ENCODE data around the gene HPS1.

The HPS1 gene

GRCh38 chr10:98411768-98412167 is 35.0 kb downstream of the HPS1 start:
- no peak overlapping the region for H3K27ac ChIP-seq (ENCODE audit: insufficient read depth in 1 of 2, low read depth in 1 of 2, low read length in 2 of 2, poor library complexity in 1 of 2, severe bottlenecking in 2 of 2)
- H3K36me3 ChIP-seq (ENCODE audit: control insufficient read depth in 4 of 4, insufficient read depth in 4 of 4, low read length in 3 of 4): peaks cover 0 to 5% (median 2%) of the 10 kb centered on the region in 4 experiments
- ChIA-PET CTCF (interaction anchor here (0.5 to 1.1 kb wide), 2 partner anchors 10 to 13 kb away, joined by 3 read pairs; no protein-coding TSS in a partner anchor), POLR2A (interaction anchor here (0.7 kb wide), 1 partner anchor 14 kb away, joined by 3 read pairs; no protein-coding TSS in a partner anchor)
- peaks cover 0 to 12% (median 11%) of the 10 kb centered on the region in 4 experiments for H3K4me1 ChIP-seq (ENCODE audit: control extremely low read depth in 1 of 4, control insufficient read depth in 4 of 4, insufficient read depth in 4 of 4, low read length in 3 of 4)
- H3K9me3 ChIP-seq (ENCODE audit: control extremely low read depth in 1 of 5, control insufficient read depth in 4 of 5, insufficient read depth in 2 of 5, low read depth in 1 of 5, low read length in 4 of 5): no peaks in the 10 kb centered on the region
- WGBS (ENCODE audit: insufficient coverage): 100% methylated on average over 1 of the region's 1 CpG
- no peaks in the 10 kb centered on the region for H3K27me3 ChIP-seq (replicated peaks in 2 of 5; ENCODE audit: control insufficient read depth in 4 of 5, insufficient read depth in 5 of 5, low read length in 4 of 5)
- no peak overlapping the region for H3K4me3 ChIP-seq (ENCODE audit: control insufficient read depth in 1 of 7, extremely low read depth in 1 of 7, insufficient read depth in 4 of 7, low read depth in 2 of 7, low read length in 6 of 7)
- DNase-seq: no peak

GRCh38 chr10:98411166-98411565 is 35.6 kb downstream of the HPS1 start:
- Histone ChIP-seq H3K27me3 (replicated peaks in 2 of 5; ENCODE audit: control insufficient read depth in 4 of 5, insufficient read depth in 5 of 5, low read length in 4 of 5) (no peaks in the 10 kb centered on the region), H3K36me3 (ENCODE audit: control insufficient read depth in 4 of 4, insufficient read depth in 4 of 4, low read length in 3 of 4) (no peaks in the 10 kb centered on the region), H3K9me3 (ENCODE audit: control extremely low read depth in 1 of 5, control insufficient read depth in 4 of 5, insufficient read depth in 2 of 5, low read depth in 1 of 5, low read length in 4 of 5) (no peaks in the 10 kb centered on the region), H3K27ac (ENCODE audit: insufficient read depth in 1 of 2, low read depth in 1 of 2, low read length in 2 of 2, poor library complexity in 1 of 2, severe bottlenecking in 2 of 2) (no peak overlapping the region), H3K4me3 (ENCODE audit: control insufficient read depth in 1 of 7, extremely low read depth in 1 of 7, insufficient read depth in 4 of 7, low read depth in 2 of 7, low read length in 6 of 7) (no peak overlapping the region), H3K4me1 (ENCODE audit: control extremely low read depth in 1 of 4, control insufficient read depth in 4 of 4, insufficient read depth in 4 of 4, low read length in 3 of 4) (peaks cover 0 to 12% (median 11%) of the 10 kb centered on the region in 4 experiments)
- no peak for DNase-seq
- POLR2A ChIA-PET: interaction anchor here (0.7 kb wide), 1 partner anchor 14 kb away, joined by 3 read pairs; no protein-coding TSS in a partner anchor
- CTCF ChIA-PET: interaction anchor here (1.1 kb wide), 1 partner anchor 14 kb away, joined by 3 read pairs; no protein-coding TSS in a partner anchor
- 99% methylated on average over 11 of the region's 11 CpGs for WGBS (ENCODE audit: insufficient coverage)

- DNase-seq: no peak
- Histone ChIP-seq H3K27me3 (replicated peaks in 2 of 5; ENCODE audit: control insufficient read depth in 4 of 5, insufficient read depth in 5 of 5, low read length in 4 of 5) (no peaks in the 10 kb centered on the region), H3K9me3 (ENCODE audit: control extremely low read depth in 1 of 5, control insufficient read depth in 4 of 5, insufficient read depth in 2 of 5, low read depth in 1 of 5, low read length in 4 of 5) (no peaks in the 10 kb centered on the region), H3K4me1 (ENCODE audit: control extremely low read depth in 1 of 4, control insufficient read depth in 4 of 4, insufficient read depth in 4 of 4, low read length in 3 of 4) (peaks cover 0 to 12% (median 11%) of the 10 kb centered on the region in 4 experiments), H3K27ac (ENCODE audit: insufficient read depth in 1 of 2, low read depth in 1 of 2, low read length in 2 of 2, poor library complexity in 1 of 2, severe bottlenecking in 2 of 2) (no peak overlapping the region), H3K36me3 (ENCODE audit: control insufficient read depth in 4 of 4, insufficient read depth in 4 of 4, low read length in 3 of 4) (no peaks in the 10 kb centered on the region), H3K4me3 (ENCODE audit: control insufficient read depth in 1 of 7, extremely low read depth in 1 of 7, insufficient read depth in 4 of 7, low read depth in 2 of 7, low read length in 6 of 7) (no peak overlapping the region)
- POLR2A ChIA-PET: no interaction called here
- WGBS (ENCODE audit: insufficient coverage): 100% methylated on average over 7 of the region's 10 CpGs
- CTCF ChIA-PET: no interaction called here
Observed at GRCh38 chr10:98410759-98411158, 36.0 kb downstream of the HPS1 start.

- H3K4me3 ChIP-seq (ENCODE audit: control insufficient read depth in 1 of 7, extremely low read depth in 1 of 7, insufficient read depth in 4 of 7, low read depth in 2 of 7, low read length in 6 of 7): no peak overlapping the region
- DNase-seq: no peak
- ChIA-PET POLR2A (no interaction called here), CTCF (interaction anchor here (1.7 kb wide), 1 partner anchor 23 kb away, joined by 3 read pairs; no protein-coding TSS in a partner anchor)
- H3K27me3 ChIP-seq (replicated peaks in 2 of 5; ENCODE audit: control insufficient read depth in 4 of 5, insufficient read depth in 5 of 5, low read length in 4 of 5): no peaks in the 10 kb centered on the region
- no peaks in the 10 kb centered on the region for H3K36me3 ChIP-seq (ENCODE audit: control insufficient read depth in 4 of 4, insufficient read depth in 4 of 4, low read length in 3 of 4)
- H3K9me3 ChIP-seq (ENCODE audit: control extremely low read depth in 1 of 5, control insufficient read depth in 4 of 5, insufficient read depth in 2 of 5, low read depth in 1 of 5, low read length in 4 of 5): no peaks in the 10 kb centered on the region
- no peak overlapping the region for H3K27ac ChIP-seq (ENCODE audit: insufficient read depth in 1 of 2, low read depth in 1 of 2, low read length in 2 of 2, poor library complexity in 1 of 2, severe bottlenecking in 2 of 2)
- peaks cover 0 to 12% (median 11%) of the 10 kb centered on the region in 4 experiments for H3K4me1 ChIP-seq (ENCODE audit: control extremely low read depth in 1 of 4, control insufficient read depth in 4 of 4, insufficient read depth in 4 of 4, low read length in 3 of 4)
- 100% methylated on average over 3 of the region's 4 CpGs for WGBS (ENCODE audit: insufficient coverage)
Observed at GRCh38 chr10:98410135-98410743, 36.5 kb downstream of the HPS1 start.

- H3K27ac ChIP-seq (ENCODE audit: insufficient read depth in 1 of 2, low read depth in 1 of 2, low read length in 2 of 2, poor library complexity in 1 of 2, severe bottlenecking in 2 of 2): no peak overlapping the region
- H3K27me3 ChIP-seq (replicated peaks in 2 of 5; ENCODE audit: control insufficient read depth in 4 of 5, insufficient read depth in 5 of 5, low read length in 4 of 5): no peaks in the 10 kb centered on the region
- WGBS (ENCODE audit: insufficient coverage): 100% methylated on average over 2 of the region's 4 CpGs
- POLR2A ChIA-PET: no interaction called here
- no peaks in the 10 kb centered on the region for H3K36me3 ChIP-seq (ENCODE audit: control insufficient read depth in 4 of 4, insufficient read depth in 4 of 4, low read length in 3 of 4)
- H3K4me3 ChIP-seq (ENCODE audit: control insufficient read depth in 1 of 7, extremely low read depth in 1 of 7, insufficient read depth in 4 of 7, low read depth in 2 of 7, low read length in 6 of 7): no peak overlapping the region
- CTCF ChIA-PET: interaction anchor here (1.2 to 1.7 kb wide), 3 partner anchors 12 to 22 kb away, joined by 3 read pairs; no protein-coding TSS in a partner anchor
- H3K9me3 ChIP-seq (ENCODE audit: control extremely low read depth in 1 of 5, control insufficient read depth in 4 of 5, insufficient read depth in 2 of 5, low read depth in 1 of 5, low read length in 4 of 5): no peaks in the 10 kb centered on the region
- no peaks in the 10 kb centered on the region for H3K4me1 ChIP-seq (ENCODE audit: control extremely low read depth in 1 of 4, control insufficient read depth in 4 of 4, insufficient read depth in 4 of 4, low read length in 3 of 4)
- DNase-seq: no peak
Observed at GRCh38 chr10:98408799-98409198, 37.9 kb downstream of the HPS1 start.

- Histone ChIP-seq H3K4me1 (ENCODE audit: control extremely low read depth in 1 of 4, control insufficient read depth in 4 of 4, insufficient read depth in 4 of 4, low read length in 3 of 4) (no peaks in the 10 kb centered on the region), H3K9me3 (ENCODE audit: control extremely low read depth in 1 of 5, control insufficient read depth in 4 of 5, insufficient read depth in 2 of 5, low read depth in 1 of 5, low read length in 4 of 5) (no peaks in the 10 kb centered on the region), H3K4me3 (ENCODE audit: control insufficient read depth in 1 of 7, extremely low read depth in 1 of 7, insufficient read depth in 4 of 7, low read depth in 2 of 7, low read length in 6 of 7) (no peak overlapping the region), H3K27ac (ENCODE audit: insufficient read depth in 1 of 2, low read depth in 1 of 2, low read length in 2 of 2, poor library complexity in 1 of 2, severe bottlenecking in 2 of 2) (no peak overlapping the region), H3K36me3 (ENCODE audit: control insufficient read depth in 4 of 4, insufficient read depth in 4 of 4, low read length in 3 of 4) (peaks cover 0 to 5% (median 0%) of the 10 kb centered on the region in 4 experiments), H3K27me3 (replicated peaks in 2 of 5; ENCODE audit: control insufficient read depth in 4 of 5, insufficient read depth in 5 of 5, low read length in 4 of 5) (no peaks in the 10 kb centered on the region)
- POLR2A ChIA-PET: no interaction called here
- CTCF ChIA-PET: interaction anchor here (1.2 kb wide), 1 partner anchor 11 kb away, joined by 3 read pairs; no protein-coding TSS in a partner anchor
- WGBS (ENCODE audit: insufficient coverage): over 99% methylated on average over 16 of the region's 18 CpGs
- DNase-seq: no peak
Observed at GRCh38 chr10:98407744-98408241, 38.9 kb downstream of the HPS1 start.

- DNase-seq: no peak
- ChIA-PET CTCF (no interaction called here), POLR2A (no interaction called here)
- no peak overlapping the region for H3K27ac ChIP-seq (ENCODE audit: insufficient read depth in 1 of 2, low read depth in 1 of 2, low read length in 2 of 2, poor library complexity in 1 of 2, severe bottlenecking in 2 of 2)
- H3K4me3 ChIP-seq (ENCODE audit: control insufficient read depth in 1 of 7, extremely low read depth in 1 of 7, insufficient read depth in 4 of 7, low read depth in 2 of 7, low read length in 6 of 7): no peak overlapping the region
- H3K27me3 ChIP-seq (replicated peaks in 2 of 5; ENCODE audit: control insufficient read depth in 4 of 5, insufficient read depth in 5 of 5, low read length in 4 of 5): no peaks in the 10 kb centered on the region
- peaks cover 0 to 5% (median 0%) of the 10 kb centered on the region in 4 experiments for H3K36me3 ChIP-seq (ENCODE audit: control insufficient read depth in 4 of 4, insufficient read depth in 4 of 4, low read length in 3 of 4)
- H3K9me3 ChIP-seq (ENCODE audit: control extremely low read depth in 1 of 5, control insufficient read depth in 4 of 5, insufficient read depth in 2 of 5, low read depth in 1 of 5, low read length in 4 of 5): no peaks in the 10 kb centered on the region
- no peaks in the 10 kb centered on the region for H3K4me1 ChIP-seq (ENCODE audit: control extremely low read depth in 1 of 4, control insufficient read depth in 4 of 4, insufficient read depth in 4 of 4, low read length in 3 of 4)
- WGBS (ENCODE audit: insufficient coverage): 96% methylated on average over 16 of the region's 23 CpGs
Observed at GRCh38 chr10:98407017-98407743, 39.6 kb downstream of the HPS1 start.

Data from common myeloid progenitor, CD34-positive (primary cell).